Body of pancreas (tissue), 4 donors: ENCODE results near the gene CAPN1.

Experiments used
- CTCF ChIP-seq, 7 experiments: fragments of 450-650 bp in 4 of 7; fragments of 200-600 bp in 3 of 7; sonication (generic) in 3 of 7; IDR thresholded peaks; one replicate each; pipeline ENCODE4 v1.5.1; 2016 to 2019; ENCODE audit warnings: antibody characterized with exemption in 7 of 7
- POLR2A ChIP-seq, 3 donors: fragments of 450-650 bp; IDR thresholded peaks; one replicate each; pipeline ENCODE4 v1.6.1; 2016; ENCODE audit warnings: antibody characterized with exemption in 3 of 3, mild to moderate bottlenecking in 2 of 3

GRCh38 chr11:65170058-65170534, 11.6 kb upstream of the CAPN1 start, which contains the start of gene SPDYC:
- TF ChIP-seq CTCF (IDR thresholded peaks at IDR 0.05) (no peak), POLR2A (IDR thresholded peaks at IDR 0.05) (no peak)
